IMR-90 (cell line): ENCODE results near the gene CIAO3. TPM values are rescaled to one million over a fixed set of nuclear protein-coding genes. Genes with fewer than 3 reads are reported as not detected.

ENCODE experiments used
- ATAC-seq: fragments of 200-7000 bp; cut with Tn5 transposase; 2 replicates; pipeline ENCODE4 v1.9.1; 2020; ENCODE audit warnings: low read depth, mild to moderate bottlenecking, moderate library complexity
- BruUV-seq: library from RNA; stranded (reverse); fragments of 400-500 nt; replicated peaks from 2 replicates; lab custom pipeline; 2021; lab: Mats Ljungman, UMichigan
- CTCF ChIA-PET: fragments of 300-600 bp; formaldehyde crosslinking; extraction: SDS; loops from one replicate; lab custom pipeline; 2021; ENCODE audit warnings: antibody characterized with exemption; lab: Yijun Ruan, JAX
- POLR2A ChIA-PET: fragments of 300-600 bp; sonication (Branson Sonifier 250); formaldehyde crosslinking; loops from one replicate; lab custom pipeline; 2022; ENCODE audit warnings: antibody characterized with exemption; ENCODE audit not compliant: unreplicated experiment; lab: Charles Lee
- DNase-seq: peaks from one replicate; pipeline ENCODE4 v3.0.0; 2013
- H2AFZ ChIP-seq: replicated peaks from 2 replicates; pipeline ENCODE3; 2013; ENCODE audit warnings: low read length, mild to moderate bottlenecking; ENCODE audit not compliant: poor library complexity
- H2AK5ac ChIP-seq: 2 replicates; pipeline ENCODE4 v1.6.1; 2013; ENCODE audit warnings: low read depth, low read length, inconsistent platforms
- H2AK9ac ChIP-seq: replicated peaks from 2 replicates; pipeline ENCODE3; 2013; ENCODE audit warnings: mild to moderate bottlenecking, low read depth, low read length, moderate library complexity; ENCODE audit not compliant: poor library complexity
- H2BK120ac ChIP-seq: 2 replicates; pipeline ENCODE4 v1.6.1; 2013; ENCODE audit warnings: low read depth, low read length, inconsistent platforms
- H2BK15ac ChIP-seq: 3 replicates; pipeline ENCODE4 v1.6.1; 2013; ENCODE audit warnings: low read depth, low read length, inconsistent platforms
- H2BK20ac ChIP-seq: 2 replicates; pipeline ENCODE4 v1.6.1; 2013; ENCODE audit warnings: low read depth, mild to moderate bottlenecking, inconsistent platforms, low read length, moderate library complexity
- H2BK5ac ChIP-seq: 2 replicates; pipeline ENCODE4 v1.6.1; 2013; ENCODE audit warnings: mild to moderate bottlenecking, low read depth, low read length, inconsistent platforms; ENCODE audit not compliant: poor library complexity, severe bottlenecking
- H3K14ac ChIP-seq: replicated peaks from 2 replicates; pipeline ENCODE4 v1.6.1; 2013; ENCODE audit warnings: low read depth, low read length, inconsistent platforms
- H3K18ac ChIP-seq: 2 replicates; pipeline ENCODE4 v1.6.1; 2013; ENCODE audit warnings: low read depth, low read length, control low read depth
- H3K23ac ChIP-seq: 2 replicates; pipeline ENCODE4 v1.6.1; 2013; ENCODE audit warnings: low read depth, low read length, inconsistent platforms
- H3K27ac ChIP-seq: 2 replicates; pipeline ENCODE4 v1.5.1; 2013; ENCODE audit warnings: mild to moderate bottlenecking, control low read depth, low read length; ENCODE audit not compliant: insufficient read depth
- H3K27me3 ChIP-seq: 2 replicates; pipeline ENCODE4 v1.6.1; 2013; ENCODE audit warnings: low read length; ENCODE audit not compliant: control insufficient read depth, insufficient read depth
- H3K36me3 ChIP-seq: 2 replicates; pipeline ENCODE4 v1.6.1; 2013; ENCODE audit warnings: low read length, mixed read lengths; ENCODE audit not compliant: control insufficient read depth, insufficient read depth
- H3K4ac ChIP-seq: 2 replicates; pipeline ENCODE4 v1.6.1; 2013; ENCODE audit warnings: low read depth, low read length, inconsistent platforms
- H3K4me1 ChIP-seq: 2 replicates; pipeline ENCODE4 v1.6.1; 2013; ENCODE audit warnings: low read length, mixed read lengths; ENCODE audit not compliant: control insufficient read depth, insufficient read depth
- H3K4me2 ChIP-seq: 2 replicates; pipeline ENCODE4 v1.6.1; 2013; ENCODE audit warnings: low read depth, mild to moderate bottlenecking, control low read depth, low read length, moderate library complexity
- H3K4me3 ChIP-seq: 2 replicates; pipeline ENCODE4 v1.5.1; 2013; ENCODE audit warnings: low read depth, mild to moderate bottlenecking, control low read depth, low read length, moderate library complexity; ENCODE audit not compliant: insufficient read depth
- H3K56ac ChIP-seq: 2 replicates; pipeline ENCODE4 v1.6.1; 2013; ENCODE audit warnings: low read length, inconsistent platforms; ENCODE audit not compliant: insufficient read depth; ENCODE audit errors: extremely low read depth
- H3K79me1 ChIP-seq, 2 experiments: 2 replicates each; pipeline ENCODE4 v1.6.1; 2013; ENCODE audit warnings: low read length in 2 of 2, inconsistent platforms in 1 of 2, low read depth in 1 of 2
- H3K9ac ChIP-seq: 2 replicates; pipeline ENCODE4 v1.6.1; 2013; ENCODE audit warnings: low read depth, low read length, control low read depth
- H3K9me1 ChIP-seq: 2 replicates; pipeline ENCODE4 v1.6.1; 2013; ENCODE audit warnings: low read length, inconsistent platforms; ENCODE audit not compliant: insufficient read depth
- H3K9me3 ChIP-seq: 2 replicates; pipeline ENCODE4 v1.6.1; 2013; ENCODE audit warnings: low read length; ENCODE audit not compliant: control insufficient read depth, insufficient read depth
- H4K20me1 ChIP-seq: 2 replicates; pipeline ENCODE4 v1.6.1; 2013; ENCODE audit warnings: low read length, inconsistent platforms; ENCODE audit not compliant: insufficient read depth
- H4K5ac ChIP-seq: 2 replicates; pipeline ENCODE4 v1.6.1; 2013; ENCODE audit warnings: mild to moderate bottlenecking, low read depth, low read length, control low read depth
- H4K8ac ChIP-seq, 2 experiments: 2 replicates each; pipeline ENCODE4 v1.6.1; 2013; ENCODE audit warnings: low read depth in 2 of 2, low read length in 2 of 2, control low read depth in 1 of 2, inconsistent platforms in 1 of 2
- H4K91ac ChIP-seq: 2 replicates; pipeline ENCODE4 v1.6.1; 2013; ENCODE audit warnings: low read depth, low read length, inconsistent platforms; ENCODE audit not compliant: insufficient read depth
- BHLHE40 ChIP-seq: fragments of 150-350 bp; IDR thresholded peaks from 2 replicates; pipeline ENCODE4 v1.6.1; 2016; ENCODE audit warnings: mild to moderate bottlenecking, low read depth, low read length
- CEBPB ChIP-seq: IDR thresholded peaks from 2 replicates; pipeline ENCODE4 v1.6.1; 2012; ENCODE audit warnings: low read depth, low read length, improper control_type of control experiment
- CHD1 ChIP-seq: IDR thresholded peaks from 2 replicates; pipeline ENCODE4 v1.6.1; 2012; ENCODE audit warnings: low read depth, low read length, improper control_type of control experiment
- ELK1 ChIP-seq: fragments of 150-350 bp; IDR thresholded peaks from 2 replicates; pipeline ENCODE4 v1.6.1; 2016; ENCODE audit warnings: low read depth, mild to moderate bottlenecking, low read length, moderate library complexity, borderline replicate concordance
- FOS ChIP-seq: fragments of 150-350 bp; IDR thresholded peaks from 2 replicates; pipeline ENCODE4 v1.6.1; 2016; ENCODE audit warnings: low read depth, low read length
- MXI1 ChIP-seq: IDR thresholded peaks from 2 replicates; pipeline ENCODE4 v1.6.1; 2012; ENCODE audit warnings: low read depth, mild to moderate bottlenecking, low read length, moderate library complexity, borderline replicate concordance
- RAD21 ChIP-seq: IDR thresholded peaks from 2 replicates; pipeline ENCODE4 v1.6.1; 2012; ENCODE audit warnings: low read length, improper control_type of control experiment
- RCOR1 ChIP-seq: IDR thresholded peaks from 2 replicates; pipeline ENCODE4 v1.6.1; 2012; ENCODE audit warnings: mild to moderate bottlenecking, low read length, improper control_type of control experiment; ENCODE audit not compliant: insufficient replicate concordance
- RFX5 ChIP-seq: IDR thresholded peaks from 2 replicates; pipeline ENCODE4 v1.8.0; 2012; ENCODE audit warnings: low read depth, mild to moderate bottlenecking, low read length, moderate library complexity
- SMC3 ChIP-seq: fragments of 150-350 bp; IDR thresholded peaks from 2 replicates; pipeline ENCODE4 v1.6.1; 2016; ENCODE audit warnings: low read depth, mild to moderate bottlenecking, antibody characterized with exemption, low read length, moderate library complexity
- USF2 ChIP-seq: fragments of 150-350 bp; IDR thresholded peaks from 2 replicates; pipeline ENCODE4 v1.6.1; 2017; ENCODE audit warnings: mild to moderate bottlenecking, antibody characterized with exemption, low read length, low read depth
- WGBS, 2 experiments: methylation state at CpG; one replicate each; pipeline versions ENCODE4 v1.1.5 to v1.1.7; 2013; ENCODE audit warnings: missing lambda C conversion rate in 2 of 2; ENCODE audit not compliant: insufficient read length in 1 of 2; ENCODE audit errors: extremely low coverage in 2 of 2; 5-methylcytosine and 5-hydroxymethylcytosine counted together
- dilution Hi-C: fragments of 300-500 bp; cut with HindIII; formaldehyde crosslinking; loops from one replicate; pipeline ENCODE4 v1.14.3; 2018; ENCODE audit warnings: low sequenced_read_pairs; ENCODE audit not compliant: unreplicated experiment
- in situ Hi-C: fragments of 300-500 bp; cut with MboI; formaldehyde crosslinking; loops from 3 replicates; pipeline ENCODE4 v1.14.3; 2019; ENCODE audit warnings: low sequenced_read_pairs, inconsistent platforms, mixed read lengths
- intact Hi-C: fragments of 100-400 bp; cut with micrococcal nuclease; formaldehyde crosslinking; loops from 2 replicates; pipeline ENCODE4 v1.10.0; 2022
- polyA plus RNA-seq, 3 experiments: library from polyadenylated mRNA; depleted of rRNA; stranded (reverse); fragments of >200 nt; gene quantifications; 2 replicates each; pipeline ENCODE4 v1.2.3, GENCODE V29; 2012; ENCODE audit warnings: low replicate concordance in 1 of 3
- total RNA-seq: library from RNA; depleted of rRNA; stranded (reverse); fragments of >200 nt; gene quantifications from 2 replicates; pipeline ENCODE4 v1.2.3, GENCODE V29; 2012

The CIAO3 gene
- total and polyA plus RNA-seq, 2 of the 4 experiments (the other 2 are of a cell fraction), result 17.0 to 20.2 TPM

- 77% methylated on average over 5 of the region's 13 CpGs; no CpG with 5 or more reads in 1 of the 2 experiments for WGBS, 2 experiments
- Histone ChIP-seq H3K36me3 (no peaks in the 10 kb centered on the region), H3K4ac (no peak overlapping the region), H3K79me1 (no peaks in the 10 kb centered on the region), H2AK5ac (no peak overlapping the region), H4K20me1 (no peaks in the 10 kb centered on the region), H3K4me3 (no peak overlapping the region), H3K14ac (no peak overlapping the region), H3K27ac (no peak overlapping the region), H3K9me3 (no peaks in the 10 kb centered on the region), H3K23ac (no peak overlapping the region), H2BK5ac (no peak overlapping the region), H2BK120ac (no peak overlapping the region), H3K27me3 (peaks cover 4% of the 10 kb centered on the region; the same call in 1 of the 2 replicates), H3K4me2 (no peak overlapping the region), H3K9me1 (no peaks in the 10 kb centered on the region), H4K5ac (no peak overlapping the region), H4K91ac (no peak overlapping the region), H2AK9ac (no peak overlapping the region), H2BK15ac (no peak overlapping the region), H3K56ac (no peak overlapping the region), H2BK20ac (no peak overlapping the region), H3K4me1 (no peaks in the 10 kb centered on the region), H3K9ac (no peak overlapping the region), H3K18ac (no peak overlapping the region), H2AFZ (no peak overlapping the region), H4K8ac (no peak overlapping the region)
- ChIA-PET CTCF (no interaction called here), POLR2A (no interaction called here)
- ATAC-seq (no peak), DNase-seq (no peak)
- TF ChIP-seq RCOR1 (no peak), CHD1 (no peak), ELK1 (no peak), RAD21 (no peak), BHLHE40 (no peak), RFX5 (no peak), CEBPB (no peak), SMC3 (no peak), USF2 (no peak), MXI1 (no peak), FOS (no peak)
- intact Hi-C loops, result no loop called here
- BruUV-seq, result no TSS peak
- dilution Hi-C loops, result no loop called here
- in situ Hi-C loops, result no loop called here
Observed at GRCh38 chr16:746637-747036, 5.8 kb upstream of the CIAO3 start.
